ENCODE data around the gene PCDHA1.
"Not testable (repeated sequence)": the region's sequence is repeated elsewhere in the genome, so short reads cannot be mapped to it uniquely, and the experiment has no call there.

The PCDHA1 gene

GRCh38 chr5:140785905-140786686 lies at the start of gene PCDHA1:
PCDHA1 (plus strand) TSS chr5:140786140.
- no peak for DNase-seq

GRCh38 chr5:140737486-140737885 lies 48.5 kb upstream of the PCDHA1 start:
- DNase-seq = no peak

- no peak for DNase-seq
These were observed 44.0 kb upstream of the PCDHA1 start for GRCh38 chr5:140741967-140742366.

GRCh38 chr5:140753561-140753960 lies 32.4 kb upstream of the PCDHA1 start:
- DNase-seq = no peak

- DNase-seq = no peak
These were observed 21.6 kb upstream of the PCDHA1 start for GRCh38 chr5:140764177-140764973.

GRCh38 chr5:140767444-140767843 lies 18.5 kb upstream of the PCDHA1 start:
- DNase-seq = no peak

GRCh38 chr5:140780512-140780911 lies 5.4 kb upstream of the PCDHA1 start:
- DNase-seq = no peak

GRCh38 chr5:140787422-140787821 lies 1.5 kb downstream of the PCDHA1 start:
- not testable (repeated sequence) for DNase-seq

- not testable (repeated sequence) for DNase-seq
These were observed 2.0 kb downstream of the PCDHA1 start for GRCh38 chr5:140787849-140788504.

GRCh38 chr5:140791089-140791488 lies 5.1 kb downstream of the PCDHA1 start:
- no peak for DNase-seq

GRCh38 chr5:140794595-140795258 lies 8.8 kb downstream of the PCDHA1 start, which contains the start of gene PCDHA2:
PCDHA2 (plus strand) TSS chr5:140794852.
- DNase-seq = no peak

GRCh38 chr5:140795259-140795641 lies 9.3 kb downstream of the PCDHA1 start:
- DNase-seq = no peak

- DNase-seq = not testable (repeated sequence)
These were observed 10.3 kb downstream of the PCDHA1 start for GRCh38 chr5:140796072-140796717.

- no peak for DNase-seq
These were observed 10.8 kb downstream of the PCDHA1 start for GRCh38 chr5:140796718-140797095.

- no peak for DNase-seq
These were observed 15.0 kb downstream of the PCDHA1 start, which contains the start of gene PCDHA3 for GRCh38 chr5:140800816-140801493. PCDHA3 (plus strand) TSS chr5:140801057.

GRCh38 chr5:140801494-140801841 lies 15.5 kb downstream of the PCDHA1 start:
- DNase-seq = no peak

GRCh38 chr5:140802381-140802780 lies 16.4 kb downstream of the PCDHA1 start:
- not testable (repeated sequence) for DNase-seq

GRCh38 chr5:140802781-140803271 lies 16.9 kb downstream of the PCDHA1 start:
- peak; percentile 9 for DNase-seq

- DNase-seq = no peak
These were observed 21.2 kb downstream of the PCDHA1 start, which contains the start of gene PCDHA4 for GRCh38 chr5:140806834-140807775. PCDHA4 (plus strand) TSS chr5:140807068.

- not testable (repeated sequence) for DNase-seq
These were observed 22.4 kb downstream of the PCDHA1 start for GRCh38 chr5:140808241-140808888.
